Measurements from ENCODE around the gene GHR. TPM values are rescaled to one million over a fixed set of nuclear protein-coding genes. Genes with fewer than 3 reads are reported as not detected.

GHR gene
- total and polyA plus RNA-seq, 2 of the 8 experiments (the other 6 are each of a cell fraction or from before 2014, with no cell fraction given): 0.15 to 0.19 TPM

GRCh38 chr5:42377496-42377895, 45.7 kb upstream of the GHR start:
- H4K8ac ChIP-seq (ENCODE audit: extremely low read depth, insufficient read depth, low read length): no peak overlapping the region
- no peak overlapping the region for H2BK12ac ChIP-seq (ENCODE audit: low read depth, low read length)
- no peak overlapping the region for H3K14ac ChIP-seq (ENCODE audit: insufficient read length)
- POLR2A ChIA-PET (ENCODE audit: partially characterized antibody): no interaction called here
- no peak overlapping the region for H2BK120ac ChIP-seq (replicated peaks; ENCODE audit: low read depth, low read length)
- WGBS, 2 experiments (ENCODE audit: extremely low coverage in 1 of 2, insufficient coverage in 1 of 2, insufficient read length in 1 of 2, insufficient replicate concordance in 2 of 2, low coverage in 1 of 2, low lambda C conversion rate in 2 of 2, missing lambda C conversion rate in 1 of 2): 86% methylated on average over 1 of the region's 1 CpG; no CpG with 5 or more reads in 1 of the 2 experiments
- no peaks in the 10 kb centered on the region for H3K4me1 ChIP-seq (replicated peaks in 1 of 4; ENCODE audit: control insufficient read depth in 3 of 4, insufficient read depth in 4 of 4, low read length in 3 of 4)
- H3K18ac ChIP-seq (ENCODE audit: extremely low read depth, low read length): no peak overlapping the region
- no peak overlapping the region for H3K4me3 ChIP-seq (ENCODE audit: extremely low read depth in 1 of 4, insufficient read depth in 2 of 4, low read depth in 3 of 4, low read length in 4 of 4)
- H3K4me2 ChIP-seq (ENCODE audit: insufficient read depth in 1 of 2, low read depth in 2 of 2, low read length in 2 of 2): no peak overlapping the region
- FAIRE-seq (no peak), DNase-seq (ENCODE audit: low read depth in 1 of 2, low spot score in 2 of 2) (no peak)
- H2BK5ac ChIP-seq (ENCODE audit: low read depth, low read length): no peak overlapping the region
- H2BK20ac ChIP-seq (ENCODE audit: low read length): no peak overlapping the region
- H2BK15ac ChIP-seq (ENCODE audit: low read length): no peak overlapping the region
- H3K23me2 ChIP-seq (ENCODE audit: low read depth, low read length): no peaks in the 10 kb centered on the region
- H2AK5ac ChIP-seq (ENCODE audit: low read depth, low read length): no peak overlapping the region
- H3K56ac ChIP-seq (replicated peaks; ENCODE audit: insufficient read length, low read depth, low read length): no peak overlapping the region
- no peak overlapping the region for H3K4ac ChIP-seq (replicated peaks; ENCODE audit: insufficient read length, low read depth, low read length)
- no peaks in the 10 kb centered on the region for H3K36me3 ChIP-seq (ENCODE audit: control insufficient read depth in 2 of 4, insufficient read depth in 4 of 4, low read length in 3 of 4)
- no peak overlapping the region for H3K27ac ChIP-seq (ENCODE audit: low read depth, low read length)
- H3K79me1 ChIP-seq (ENCODE audit: low read depth, low read length): no peaks in the 10 kb centered on the region
- no peaks in the 10 kb centered on the region for H3K79me2 ChIP-seq (ENCODE audit: control insufficient read depth in 1 of 2, insufficient read depth in 2 of 2, low read length in 2 of 2)
- H4K5ac ChIP-seq (ENCODE audit: insufficient read length, low read depth, low read length): no peak overlapping the region
- no peaks in the 10 kb centered on the region for H4K20me1 ChIP-seq (replicated peaks in 1 of 2; ENCODE audit: control insufficient read depth in 1 of 2, insufficient read depth in 2 of 2, low read length in 2 of 2)
- no peak overlapping the region for H4K91ac ChIP-seq (replicated peaks; ENCODE audit: insufficient read length, low read length)
- no peaks in the 10 kb centered on the region for H3K27me3 ChIP-seq (replicated peaks in 1 of 4; ENCODE audit: control insufficient read depth in 3 of 4, extremely low read depth in 1 of 4, insufficient read depth in 3 of 4, low read length in 3 of 4)
- H3K9ac ChIP-seq (replicated peaks in 1 of 4; ENCODE audit: extremely low read depth in 1 of 4, low read depth in 3 of 4, low read length in 3 of 4): no peak overlapping the region
- CTCF ChIA-PET (ENCODE audit: partially characterized antibody): interaction anchor here (1.3 kb wide), 1 partner anchor 45 kb away, joined by 4 read pairs; the partner anchor contains the start of gene GHR
- no peaks in the 10 kb centered on the region for H3K9me3 ChIP-seq (ENCODE audit: insufficient read depth in 2 of 2, low read depth in 1 of 2, low read length in 1 of 2)
- no peak overlapping the region for H2AFZ ChIP-seq (ENCODE audit: low read length)
- H3K23ac ChIP-seq (ENCODE audit: insufficient read length): no peak overlapping the region
- no peak for TF ChIP-seq SIX5 (IDR thresholded peaks at IDR 0.05; ENCODE audit: low read depth, low read length)
- no peak for TF ChIP-seq RXRA (IDR thresholded peaks at IDR 0.05; ENCODE audit: insufficient read depth, low read depth, low read length)
- TF ChIP-seq RAD21 (IDR thresholded peaks at IDR 0.05 in 1 of 2, conservative IDR thresholded peaks at IDR 0.05 in 1 of 2; ENCODE audit: low read depth in 2 of 2, low read length in 2 of 2): no peak
- TF ChIP-seq CTBP2 (IDR thresholded peaks at IDR 0.05; ENCODE audit: borderline replicate concordance, insufficient read depth, insufficient read length, low read length): no peak
- no peak for TF ChIP-seq SIRT6 (IDR thresholded peaks at IDR 0.05; ENCODE audit: low read length)
- no peak for TF ChIP-seq BRCA1 (IDR thresholded peaks at IDR 0.05; ENCODE audit: low read depth, low read length)
- TF ChIP-seq POLR2AphosphoS5 (IDR thresholded peaks at IDR 0.05; ENCODE audit: low read depth, low read length): no peak
- no peak for TF ChIP-seq NRF1 (IDR thresholded peaks at IDR 0.05; ENCODE audit: low read depth, low read length)
- TF ChIP-seq E2F6 (IDR thresholded peaks at IDR 0.05): no peak

Measured in H1 (cell line).